Panc1 (cell line): ENCODE measurements around the gene KIAA0408.

Source experiments
- CTCF ChIP-seq: fragments of 450-650 bp; IDR thresholded peaks from 2 replicates; pipeline ENCODE4 v1.5.1; 2017; ENCODE audit warnings: mild to moderate bottlenecking
- SIN3A ChIP-seq: IDR thresholded peaks from 2 replicates; pipeline ENCODE4 v1.6.1; 2012; ENCODE audit warnings: low read depth, mild to moderate bottlenecking, low read length, moderate library complexity, borderline replicate concordance; ENCODE audit not compliant: insufficient read depth
- TCF7L2 ChIP-seq: IDR thresholded peaks from 2 replicates; pipeline ENCODE4 v1.6.1; 2011; ENCODE audit warnings: mild to moderate bottlenecking, low read depth, low read length, inconsistent platforms

- TF ChIP-seq CTCF (no peak), SIN3A (no peak), TCF7L2 (no peak)
Measured at GRCh38 chr6:127458817-127459216, 372 bp downstream of the KIAA0408 start.
